WTC11 (cell line): Measurements from ENCODE around the gene TBC1D22A.

Experiments used
- CTCF ChIP-seq: fragments of 200-600 bp; IDR thresholded peaks from 2 replicates; pipeline ENCODE4 v1.8.0; 2022; ENCODE audit warnings: antibody characterized with exemption
- ELF4 ChIP-seq: sonication (generic); formaldehyde crosslinking; IDR thresholded peaks from 2 replicates; pipeline ENCODE4 v1.8.1; 2022; ENCODE audit warnings: low read depth, mild to moderate bottlenecking, moderate library complexity, missing genetic modification reagents
- FOXJ3 ChIP-seq: sonication (generic); formaldehyde crosslinking; IDR thresholded peaks from 2 replicates; pipeline ENCODE4 v1.9.0; 2021; ENCODE audit warnings: missing genetic modification reagents, mild to moderate bottlenecking, borderline replicate concordance
- JUN ChIP-seq: sonication (generic); formaldehyde crosslinking; IDR thresholded peaks from 2 replicates; pipeline ENCODE4 v1.8.0; 2023; ENCODE audit warnings: mild to moderate bottlenecking, missing genetic modification reagents
- TCF7 ChIP-seq: sonication (generic); formaldehyde crosslinking; IDR thresholded peaks from 2 replicates; pipeline ENCODE4 v1.8.0; 2022; ENCODE audit warnings: mild to moderate bottlenecking, low read depth, missing genetic modification reagents, moderate library complexity
- USF2 ChIP-seq: sonication (generic); formaldehyde crosslinking; IDR thresholded peaks from 2 replicates; pipeline ENCODE4 v1.8.1; 2023; ENCODE audit warnings: mild to moderate bottlenecking, missing genetic modification reagents, moderate library complexity
- ZNF263 ChIP-seq: sonication (generic); formaldehyde crosslinking; IDR thresholded peaks from 2 replicates; pipeline ENCODE4 v1.8.1; 2022; ENCODE audit warnings: low read depth, mild to moderate bottlenecking, moderate library complexity, missing genetic modification reagents
- TF ChIP-seq, protein P1 (sequence below): sonication (generic); formaldehyde crosslinking; IDR thresholded peaks from 2 replicates; pipeline ENCODE4 v1.8.1; 2022; ENCODE audit warnings: low read depth, mild to moderate bottlenecking, moderate library complexity, missing genetic modification reagents, borderline replicate concordance
- TF ChIP-seq, protein P2 (sequence below): sonication (generic); formaldehyde crosslinking; IDR thresholded peaks from 2 replicates; pipeline ENCODE4 v1.8.1; 2022; ENCODE audit warnings: low read depth, missing genetic modification reagents, borderline replicate concordance

DNA sequence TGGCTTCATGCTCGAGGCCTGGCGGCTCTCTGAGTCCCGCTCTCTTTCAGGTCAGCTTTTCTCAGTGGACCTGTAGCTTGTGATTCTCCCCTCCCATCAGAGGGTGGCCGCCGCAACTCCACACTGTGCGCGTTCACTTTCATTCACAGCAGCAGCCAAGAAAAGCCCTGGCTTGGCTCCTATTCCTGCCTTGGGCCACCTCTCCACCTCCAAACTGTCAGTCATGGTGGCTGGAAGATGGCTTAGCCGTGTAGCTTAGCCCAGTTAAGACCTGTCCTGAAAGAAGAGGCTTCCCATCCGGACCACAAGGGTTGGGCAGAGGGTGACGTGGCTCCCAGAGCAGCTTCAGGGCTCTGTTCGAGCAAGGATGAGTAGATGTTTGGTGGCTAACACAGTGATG lies 125.5 kb downstream of the TBC1D22A start:
- TF ChIP-seq ELF4 (CRISPR knock-in tag) = no peak
- TF ChIP-seq TCF7 (CRISPR knock-in tag) = no peak
- no peak for TF ChIP-seq USF2
- no peak for TF ChIP-seq CTCF
- no peak for TF ChIP-seq JUN (CRISPR knock-in tag)
- TF ChIP-seq ZNF263 (CRISPR knock-in tag) = no peak
- TF ChIP-seq, protein P1, sequence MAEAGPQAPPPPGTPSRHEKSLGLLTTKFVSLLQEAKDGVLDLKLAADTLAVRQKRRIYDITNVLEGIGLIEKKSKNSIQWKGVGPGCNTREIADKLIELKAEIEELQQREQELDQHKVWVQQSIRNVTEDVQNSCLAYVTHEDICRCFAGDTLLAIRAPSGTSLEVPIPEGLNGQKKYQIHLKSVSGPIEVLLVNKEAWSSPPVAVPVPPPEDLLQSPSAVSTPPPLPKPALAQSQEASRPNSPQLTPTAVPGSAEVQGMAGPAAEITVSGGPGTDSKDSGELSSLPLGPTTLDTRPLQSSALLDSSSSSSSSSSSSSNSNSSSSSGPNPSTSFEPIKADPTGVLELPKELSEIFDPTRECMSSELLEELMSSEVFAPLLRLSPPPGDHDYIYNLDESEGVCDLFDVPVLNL (CRISPR knock-in tag) = no peak
- TF ChIP-seq FOXJ3 (CRISPR knock-in tag) = no peak
- TF ChIP-seq, protein P2, sequence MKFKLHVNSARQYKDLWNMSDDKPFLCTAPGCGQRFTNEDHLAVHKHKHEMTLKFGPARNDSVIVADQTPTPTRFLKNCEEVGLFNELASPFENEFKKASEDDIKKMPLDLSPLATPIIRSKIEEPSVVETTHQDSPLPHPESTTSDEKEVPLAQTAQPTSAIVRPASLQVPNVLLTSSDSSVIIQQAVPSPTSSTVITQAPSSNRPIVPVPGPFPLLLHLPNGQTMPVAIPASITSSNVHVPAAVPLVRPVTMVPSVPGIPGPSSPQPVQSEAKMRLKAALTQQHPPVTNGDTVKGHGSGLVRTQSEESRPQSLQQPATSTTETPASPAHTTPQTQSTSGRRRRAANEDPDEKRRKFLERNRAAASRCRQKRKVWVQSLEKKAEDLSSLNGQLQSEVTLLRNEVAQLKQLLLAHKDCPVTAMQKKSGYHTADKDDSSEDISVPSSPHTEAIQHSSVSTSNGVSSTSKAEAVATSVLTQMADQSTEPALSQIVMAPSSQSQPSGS (CRISPR knock-in tag) = no peak
